GM21526 (cell line): Measurements from ENCODE around the gene MEX3D.
"Not testable (repeated sequence)": the region's sequence is repeated elsewhere in the genome, so short reads cannot be mapped to it uniquely, and the experiment has no call there.

Experiments used
- ATAC-seq: cut with Tn5 transposase; IDR thresholded peaks from one replicate; pipeline ENCODE4 v1.9.1; 2021; ENCODE audit warnings: moderate library complexity; ENCODE audit not compliant: unreplicated experiment, low FRiP score

Gene MEX3D

GRCh38 chr19:1549332-1549945 is 18.7 kb downstream of the MEX3D start:
- no peak for ATAC-seq

GRCh38 chr19:1540365-1540925 is 27.7 kb downstream of the MEX3D start:
- ATAC-seq = no peak

GRCh38 chr19:1539749-1540148 is 28.4 kb downstream of the MEX3D start:
- not testable (repeated sequence) for ATAC-seq

GRCh38 chr19:1538978-1539377 is 29.1 kb downstream of the MEX3D start:
- ATAC-seq = no peak

GRCh38 chr19:1535699-1536098 is 32.4 kb downstream of the MEX3D start:
- ATAC-seq = not testable (repeated sequence)

- no peak for ATAC-seq
Measured at GRCh38 chr19:1534972-1535371, 33.2 kb downstream of the MEX3D start.

- ATAC-seq = no peak
Measured at GRCh38 chr19:1533510-1534150, 34.5 kb downstream of the MEX3D start.

GRCh38 chr19:1532003-1532402 is 36.1 kb downstream of the MEX3D start:
- ATAC-seq = no peak

GRCh38 chr19:1531587-1531986 is 36.5 kb downstream of the MEX3D start:
- ATAC-seq = no peak

- not testable (repeated sequence) for ATAC-seq
Measured at GRCh38 chr19:1530856-1531255, 37.3 kb downstream of the MEX3D start.

GRCh38 chr19:1529430-1529816 is 38.7 kb downstream of the MEX3D start:
- ATAC-seq = no peak

GRCh38 chr19:1528596-1529429 is 39.3 kb downstream of the MEX3D start:
- ATAC-seq = no peak

GRCh38 chr19:1527650-1528309 is 40.3 kb downstream of the MEX3D start:
- no peak for ATAC-seq

- no peak for ATAC-seq
Measured at GRCh38 chr19:1526979-1527649, 41.0 kb downstream of the MEX3D start.

- no peak for ATAC-seq
Measured at GRCh38 chr19:1526066-1526778, 41.9 kb downstream of the MEX3D start.

- no peak for ATAC-seq
Measured at GRCh38 chr19:1525343-1525742, 42.8 kb downstream of the MEX3D start.

- no peak for ATAC-seq
Measured at GRCh38 chr19:1524972-1525325, 43.2 kb downstream of the MEX3D start.

GRCh38 chr19:1524287-1524971 is 43.7 kb downstream of the MEX3D start:
- ATAC-seq = no peak
